H9 (cell line): ENCODE results near the gene ROR1. TPM values are rescaled to one million over a fixed set of nuclear protein-coding genes. Genes with fewer than 3 reads are reported as not detected.

Experiments used
- DNase-seq: peaks from one replicate; pipeline ENCODE4 v3.0.0-alpha.2; 2017
- H2AFZ ChIP-seq: one replicate; pipeline ENCODE4 v1.6.1; 2013; ENCODE audit warnings: mild to moderate bottlenecking, low read length, control low read depth, moderate library complexity
- H2AK5ac ChIP-seq: 2 replicates; pipeline ENCODE4 v1.6.1; 2013; ENCODE audit warnings: low read length, control low read depth, mixed read lengths; ENCODE audit not compliant: insufficient read length
- H2BK120ac ChIP-seq: one replicate; pipeline ENCODE4 v1.6.1; 2013; ENCODE audit warnings: low read depth, mild to moderate bottlenecking, low read length, control low read depth, inconsistent platforms; ENCODE audit not compliant: poor library complexity, severe bottlenecking
- H2BK12ac ChIP-seq: 2 replicates; pipeline ENCODE4 v1.6.1; 2013; ENCODE audit warnings: low read length, control low read depth, mixed read lengths, low read depth; ENCODE audit not compliant: insufficient read length
- H2BK15ac ChIP-seq: 2 replicates; pipeline ENCODE4 v1.6.1; 2013; ENCODE audit warnings: low read depth, low read length, control low read depth
- H2BK20ac ChIP-seq: one replicate; pipeline ENCODE4 v1.6.1; 2013; ENCODE audit warnings: low read depth, mild to moderate bottlenecking, low read length, control low read depth, inconsistent platforms; ENCODE audit not compliant: poor library complexity, severe bottlenecking
- H2BK5ac ChIP-seq: 2 replicates; pipeline ENCODE4 v1.6.1; 2013; ENCODE audit warnings: low read length, control low read depth, mixed read lengths; ENCODE audit not compliant: insufficient read length
- H3K14ac ChIP-seq: 2 replicates; pipeline ENCODE4 v1.6.1; 2013; ENCODE audit warnings: low read length, control low read depth; ENCODE audit not compliant: insufficient read depth
- H3K18ac ChIP-seq: 2 replicates; pipeline ENCODE4 v1.6.1; 2013; ENCODE audit warnings: low read depth, mild to moderate bottlenecking, mixed read lengths, low read length, control low read depth; ENCODE audit not compliant: insufficient read length
- H3K23ac ChIP-seq: 2 replicates; pipeline ENCODE4 v1.6.1; 2013; ENCODE audit warnings: low read length, control low read depth, mixed read lengths, low read depth; ENCODE audit not compliant: insufficient read length
- H3K23me2 ChIP-seq: 2 replicates; pipeline ENCODE4 v1.6.1; 2013; ENCODE audit warnings: low read depth, mild to moderate bottlenecking, mixed read lengths, low read length, control low read depth; ENCODE audit not compliant: insufficient read length, poor library complexity, severe bottlenecking
- H3K27ac ChIP-seq: 2 replicates; pipeline ENCODE4 v1.5.1; 2013; ENCODE audit warnings: low read length, control low read depth, mixed read lengths, low read depth; ENCODE audit not compliant: insufficient read length
- H3K27me3 ChIP-seq: 2 replicates; pipeline ENCODE4 v1.6.1; 2013; ENCODE audit warnings: low read length, control low read depth, inconsistent platforms; ENCODE audit not compliant: insufficient read depth
- H3K4ac ChIP-seq: 2 replicates; pipeline ENCODE4 v1.6.1; 2013; ENCODE audit warnings: low read depth, mild to moderate bottlenecking, control low read depth, inconsistent platforms, low read length, moderate library complexity
- H3K4me1 ChIP-seq: 2 replicates; pipeline ENCODE4 v1.6.1; 2013; ENCODE audit warnings: low read length, control low read depth, inconsistent platforms; ENCODE audit not compliant: insufficient read depth
- H3K4me2 ChIP-seq: 2 replicates; pipeline ENCODE4 v1.6.1; 2013; ENCODE audit warnings: low read length, control low read depth, mixed read lengths; ENCODE audit not compliant: insufficient read length, insufficient read depth
- H3K56ac ChIP-seq: 2 replicates; pipeline ENCODE4 v1.6.1; 2013; ENCODE audit warnings: low read depth, mild to moderate bottlenecking, mixed read lengths, low read length, control low read depth; ENCODE audit not compliant: insufficient read length
- H3K79me1 ChIP-seq: 2 replicates; pipeline ENCODE4 v1.6.1; 2013; ENCODE audit warnings: low read depth, mild to moderate bottlenecking, moderate library complexity, low read length, control low read depth, inconsistent platforms; ENCODE audit not compliant: insufficient read depth, poor library complexity, severe bottlenecking
- H3K79me2 ChIP-seq: 2 replicates; pipeline ENCODE4 v1.6.1; 2013; ENCODE audit warnings: low read length, control low read depth, inconsistent platforms; ENCODE audit not compliant: insufficient read depth
- H3K9ac ChIP-seq: 2 replicates; pipeline ENCODE4 v1.6.1; 2013; ENCODE audit warnings: low read length, control low read depth, mixed read lengths; ENCODE audit not compliant: insufficient read length; ENCODE audit errors: extremely low read depth
- H3K9me3 ChIP-seq: one replicate; pipeline ENCODE4 v1.6.1; 2013; ENCODE audit warnings: low read depth, low read length, inconsistent platforms; ENCODE audit not compliant: control insufficient read depth
- H3T11ph ChIP-seq: one replicate; pipeline ENCODE4 v1.6.1; 2013; ENCODE audit warnings: mild to moderate bottlenecking, low read length, control low read depth, inconsistent platforms
- H4K20me1 ChIP-seq: one replicate; pipeline ENCODE4 v1.6.1; 2013; ENCODE audit not compliant: control insufficient read depth, insufficient read length, insufficient read depth
- H4K5ac ChIP-seq: 2 replicates; pipeline ENCODE4 v1.6.1; 2013; ENCODE audit warnings: low read depth, mild to moderate bottlenecking, mixed read lengths, low read length, control low read depth; ENCODE audit not compliant: insufficient read length
- H4K8ac ChIP-seq: replicated peaks from 2 replicates; pipeline ENCODE4 v1.6.1; 2013; ENCODE audit warnings: low read length, control low read depth, mixed read lengths, low read depth; ENCODE audit not compliant: insufficient read length
- H4K91ac ChIP-seq: 2 replicates; pipeline ENCODE4 v1.6.1; 2013; ENCODE audit warnings: low read depth, mild to moderate bottlenecking, moderate library complexity, mixed read lengths, low read length, control low read depth; ENCODE audit not compliant: insufficient read length
- H3K27ac Mint-ChIP-seq, 3 experiments: 2 replicates in 2 of 3; 3 replicates in 1 of 3; pipeline ENCODE4 v1.8.0; 2020 to 2021; ENCODE audit warnings: mixed read lengths in 3 of 3, mild to moderate bottlenecking in 1 of 3, moderate library complexity in 1 of 3
- H3K27me3 Mint-ChIP-seq: 2 replicates; pipeline ENCODE4 v1.8.0; 2021; ENCODE audit warnings: low read depth, mild to moderate bottlenecking, moderate library complexity, mixed read lengths
- H3K36me3 Mint-ChIP-seq, 3 experiments: 2 replicates in 2 of 3; 3 replicates in 1 of 3; pipeline ENCODE4 v1.8.0; 2020 to 2021; ENCODE audit warnings: low read depth in 3 of 3, mixed read lengths in 3 of 3; ENCODE audit not compliant: insufficient read depth in 1 of 3
- H3K4me1 Mint-ChIP-seq, 2 experiments: 2 replicates each; pipeline ENCODE4 v1.8.0; 2020; ENCODE audit warnings: mixed read lengths in 2 of 2
- H3K4me3 Mint-ChIP-seq, 2 experiments: 2 replicates in 1 of 2; 3 replicates in 1 of 2; pipeline ENCODE4 v1.8.0; 2020 to 2021; ENCODE audit warnings: mild to moderate bottlenecking in 2 of 2, mixed read lengths in 2 of 2, moderate library complexity in 1 of 2
- H3K9me3 Mint-ChIP-seq, 2 experiments: 2 replicates in 1 of 2; 3 replicates in 1 of 2; pipeline ENCODE4 v1.8.0; 2020; ENCODE audit warnings: mild to moderate bottlenecking in 2 of 2, mixed read lengths in 2 of 2, moderate library complexity in 1 of 2
- CTCF ChIP-seq: fragments of 200-600 bp; sonication (generic); conservative IDR thresholded peaks from 3 replicates; pipeline ENCODE4 v1.8.0; 2021; ENCODE audit warnings: antibody characterized with exemption, mild to moderate bottlenecking
- WGBS: extraction: QIAGEN DNeasy Blood & Tissue Kit; methylation state at CpG from one replicate; pipeline ENCODE4 v1.1.7; 2013; ENCODE audit warnings: missing lambda C conversion rate, low lambda C conversion rate, mixed read lengths; ENCODE audit not compliant: insufficient read length; ENCODE audit errors: extremely low coverage; 5-methylcytosine and 5-hydroxymethylcytosine counted together
- total RNA-seq: library from RNA; stranded (reverse); gene quantifications from 2 replicates; pipeline ENCODE4 v1.2.1, GENCODE V29; 2021

Gene ROR1
- total RNA-seq, 1 experiment from 2014 or later = 75.9 TPM

- no peak overlapping the region for H3K9ac ChIP-seq
- H2AK5ac ChIP-seq = no peak overlapping the region
- no peaks in the 10 kb centered on the region for H3K9me3 ChIP-seq
- no peak overlapping the region for H2BK12ac ChIP-seq
- DNase-seq = no peak
- H3K79me1 ChIP-seq = no peaks in the 10 kb centered on the region
- Mint-ChIP-seq H3K9me3 (no peaks in the 10 kb centered on the region), H3K27ac (peak overlapping the region in 2 of 3 experiments; percentile 14 to 93; a peak in 4 of 7 replicates), H3K4me3 (no peak overlapping the region), H3K36me3 (peaks cover 14 to 19% (median 15%) of the 10 kb centered on the region in 3 experiments; a peak in 6 of 7 replicates), H3K27me3 (no peaks in the 10 kb centered on the region), H3K4me1 (peaks cover 10 to 20% of the 10 kb centered on the region in 2 experiments)
- H3K18ac ChIP-seq = no peak overlapping the region
- H3K4me2 ChIP-seq = no peak overlapping the region
- no peak overlapping the region for H2BK15ac ChIP-seq
- no peaks in the 10 kb centered on the region for H3K27me3 ChIP-seq
- no peak overlapping the region for H2BK5ac ChIP-seq
- WGBS = no CpG with 5 or more reads among the region's 1 CpG
- no peak overlapping the region for H3T11ph ChIP-seq
- no peak overlapping the region for H2BK20ac ChIP-seq
- no peak overlapping the region for H3K23ac ChIP-seq
- H4K91ac ChIP-seq = no peak overlapping the region
- H2AFZ ChIP-seq = no peak overlapping the region
- peaks cover 2% of the 10 kb centered on the region; the same call in 1 of the 2 replicates for H3K4me1 ChIP-seq
- H4K8ac ChIP-seq = no peak overlapping the region
- H4K5ac ChIP-seq = no peak overlapping the region
- TF ChIP-seq CTCF = peak; percentile 24; the same call in 1 of the 3 replicates
- H3K79me2 ChIP-seq = no peaks in the 10 kb centered on the region
- H3K56ac ChIP-seq = no peak overlapping the region
- no peak overlapping the region for H3K27ac ChIP-seq
- no peaks in the 10 kb centered on the region for H3K23me2 ChIP-seq
- H3K4ac ChIP-seq = no peak overlapping the region
- no peak overlapping the region for H2BK120ac ChIP-seq
- no peaks in the 10 kb centered on the region for H4K20me1 ChIP-seq
- H3K14ac ChIP-seq = no peak overlapping the region
These were observed 381.5 kb downstream of the ROR1 start for GRCh38 chr1:64155278-64155677.
